ENCODE data around the gene RABEPK.
"Not testable (repeated sequence)": the region's sequence is repeated elsewhere in the genome, so short reads cannot be mapped to it uniquely, and the experiment has no call there.

Gene RABEPK

DNA sequence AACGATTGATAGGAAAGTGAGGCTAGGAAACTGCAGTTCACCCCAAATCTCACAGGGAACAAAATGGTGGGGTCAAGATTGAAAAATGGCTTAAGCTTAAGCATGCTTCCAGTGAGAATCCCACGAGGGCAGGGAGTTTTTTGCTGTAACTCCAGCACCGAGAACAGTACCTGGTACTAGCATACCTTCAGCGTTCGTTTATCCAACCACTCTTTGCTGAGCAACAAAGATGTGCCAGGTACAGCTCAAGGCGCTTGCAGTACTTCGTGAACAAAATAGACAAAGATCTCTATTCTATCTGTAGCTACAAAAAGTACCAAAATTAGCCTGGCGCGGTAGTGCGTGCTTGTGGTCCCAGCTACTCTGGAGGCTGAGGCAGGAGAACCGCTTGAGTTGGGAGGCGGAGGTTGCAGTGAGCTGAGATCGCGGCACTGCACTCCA, 10.0 kb upstream of the RABEPK start:
- H4K91ac ChIP-seq (ENCODE audit: low read depth, low read length, poor library complexity) = no peak overlapping the region
- no peak overlapping the region for H3K14ac ChIP-seq (ENCODE audit: low read length)
- H3K23ac ChIP-seq (ENCODE audit: low read depth, low read length, poor library complexity) = no peak overlapping the region
- no peaks in the 10 kb centered on the region for H3K27me3 ChIP-seq (ENCODE audit: control insufficient read depth in 3 of 3, insufficient read depth in 3 of 3, low read depth in 1 of 3, low read length in 3 of 3)
- peak overlapping the region; percentile 65 for H3K4me2 ChIP-seq (ENCODE audit: insufficient read depth, low read length, poor library complexity, severe bottlenecking)
- no peak overlapping the region for H3K18ac ChIP-seq (ENCODE audit: low read length)
- no peak overlapping the region for H2BK15ac ChIP-seq (ENCODE audit: low read length)
- H3K4ac ChIP-seq (ENCODE audit: low read length) = no peak overlapping the region
- no peak overlapping the region for H2BK5ac ChIP-seq (ENCODE audit: low read length)
- peaks cover 0 to 7% of the 10 kb centered on the region in 2 donors for H3K36me3 ChIP-seq (replicated peaks in 1 of 2; ENCODE audit: control insufficient read depth in 2 of 2, insufficient read depth in 2 of 2, low read length in 2 of 2)
- peak overlapping the region; percentile 85 to 100 for H3K4me3 ChIP-seq (ENCODE audit: low read length in 2 of 2)
- H2BK12ac ChIP-seq (ENCODE audit: low read length) = no peak overlapping the region
- WGBS, 2 donors (ENCODE audit: extremely low coverage in 2 of 2, insufficient read length in 2 of 2, insufficient replicate concordance in 1 of 2) = no CpG with 5 or more reads among the region's 14 CpGs
- no peak overlapping the region for H2BK120ac ChIP-seq (ENCODE audit: low read depth, low read length)
- H3K79me1 ChIP-seq (ENCODE audit: low read depth, low read length) = peaks cover 9% of the 10 kb centered on the region
- peak overlapping the region; percentile 87 for H2AFZ ChIP-seq (ENCODE audit: low read length)
- H4K8ac ChIP-seq (ENCODE audit: low read depth, low read length) = no peak overlapping the region
- no peak overlapping the region for H3K27ac ChIP-seq (replicated peaks; ENCODE audit: low read length)
- H3K9me3 ChIP-seq (replicated peaks in 1 of 2; ENCODE audit: control insufficient read depth in 2 of 2, insufficient read depth in 1 of 2, low read depth in 1 of 2, low read length in 2 of 2) = no peaks in the 10 kb centered on the region
- no peak for DNase-seq (ENCODE audit: low spot score)
- H2AK5ac ChIP-seq (ENCODE audit: low read depth, low read length) = peak overlapping the region; percentile 40
- H3K9ac ChIP-seq (ENCODE audit: low read depth, low read length, poor library complexity) = no peak overlapping the region
- peaks cover 3% of the 10 kb centered on the region in 2 donors for H3K4me1 ChIP-seq (ENCODE audit: control insufficient read depth in 2 of 2, insufficient read depth in 1 of 2, low read depth in 1 of 2, low read length in 2 of 2)

DNA sequence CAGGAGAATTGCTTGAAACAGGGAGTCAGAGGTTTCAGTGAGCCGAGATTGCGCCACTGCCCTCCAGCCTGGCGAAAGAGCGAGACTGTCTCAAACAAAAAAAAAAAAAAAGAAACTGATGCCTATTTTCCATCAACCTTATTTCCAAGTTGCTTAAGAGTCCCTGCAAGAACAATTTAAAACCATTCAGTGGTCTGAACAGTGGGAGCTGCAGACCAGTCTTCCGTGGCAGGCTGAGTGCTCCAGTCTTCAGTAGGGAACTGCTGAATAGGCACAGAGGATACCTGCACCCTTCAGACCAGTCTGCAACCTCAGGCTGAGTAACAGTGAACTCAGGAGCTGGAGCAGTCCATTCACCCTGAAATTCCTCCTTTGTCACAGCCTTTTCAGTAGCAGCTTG, 5.9 kb upstream of the RABEPK start:
- not testable (repeated sequence) for H4K8ac ChIP-seq (ENCODE audit: low read depth, low read length); H3K79me1 ChIP-seq (ENCODE audit: low read depth, low read length); H3K27me3 ChIP-seq (ENCODE audit: control insufficient read depth in 3 of 3, insufficient read depth in 3 of 3, low read depth in 1 of 3, low read length in 3 of 3); H2BK12ac ChIP-seq (ENCODE audit: low read length); H3K14ac ChIP-seq (ENCODE audit: low read length); H2BK5ac ChIP-seq (ENCODE audit: low read length); H2BK15ac ChIP-seq (ENCODE audit: low read length); H3K18ac ChIP-seq (ENCODE audit: low read length); H2BK120ac ChIP-seq (ENCODE audit: low read depth, low read length); H3K4ac ChIP-seq (ENCODE audit: low read length); H3K9me3 ChIP-seq (replicated peaks in 1 of 2; ENCODE audit: control insufficient read depth in 2 of 2, insufficient read depth in 1 of 2, low read depth in 1 of 2, low read length in 2 of 2); H3K23ac ChIP-seq (ENCODE audit: low read depth, low read length, poor library complexity); H3K4me1 ChIP-seq (ENCODE audit: control insufficient read depth in 2 of 2, insufficient read depth in 1 of 2, low read depth in 1 of 2, low read length in 2 of 2); H3K9ac ChIP-seq (ENCODE audit: low read depth, low read length, poor library complexity); H3K4me2 ChIP-seq (ENCODE audit: insufficient read depth, low read length, poor library complexity, severe bottlenecking); H2AK5ac ChIP-seq (ENCODE audit: low read depth, low read length); H3K36me3 ChIP-seq (replicated peaks in 1 of 2; ENCODE audit: control insufficient read depth in 2 of 2, insufficient read depth in 2 of 2, low read length in 2 of 2); H3K27ac ChIP-seq (replicated peaks; ENCODE audit: low read length); H4K91ac ChIP-seq (ENCODE audit: low read depth, low read length, poor library complexity); DNase-seq (ENCODE audit: low spot score); H3K4me3 ChIP-seq (ENCODE audit: low read length in 2 of 2); H2AFZ ChIP-seq (ENCODE audit: low read length)
- WGBS, 2 donors (ENCODE audit: extremely low coverage in 2 of 2, insufficient read length in 2 of 2, insufficient replicate concordance in 1 of 2) = no CpG with 5 or more reads among the region's 5 CpGs

DNA sequence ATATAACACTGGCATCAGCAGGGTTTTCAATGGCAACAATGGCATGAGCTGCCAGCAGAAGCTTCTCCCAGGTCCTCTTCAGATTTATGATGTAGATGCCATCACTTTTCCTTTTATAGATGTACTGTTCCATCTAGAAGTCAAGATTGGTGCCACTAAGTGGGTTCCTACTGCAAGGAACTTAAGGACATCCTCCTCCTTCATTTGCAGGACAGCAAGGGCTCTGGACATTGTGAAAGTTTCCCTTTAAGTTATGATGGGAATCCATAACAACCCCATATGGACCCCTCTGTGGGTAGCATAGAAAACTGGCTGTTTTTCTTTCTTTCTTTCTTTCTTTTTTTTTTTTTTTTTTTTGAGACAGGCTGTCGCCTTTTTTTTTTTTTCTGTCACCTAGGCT, 4.8 kb upstream of the RABEPK start:
- H2BK120ac ChIP-seq (ENCODE audit: low read depth, low read length); H3K14ac ChIP-seq (ENCODE audit: low read length); H3K27ac ChIP-seq (replicated peaks; ENCODE audit: low read length); H3K4me1 ChIP-seq (ENCODE audit: control insufficient read depth in 2 of 2, insufficient read depth in 1 of 2, low read depth in 1 of 2, low read length in 2 of 2); H4K8ac ChIP-seq (ENCODE audit: low read depth, low read length); H3K4me3 ChIP-seq (ENCODE audit: low read length in 2 of 2); H3K9me3 ChIP-seq (replicated peaks in 1 of 2; ENCODE audit: control insufficient read depth in 2 of 2, insufficient read depth in 1 of 2, low read depth in 1 of 2, low read length in 2 of 2); H2BK15ac ChIP-seq (ENCODE audit: low read length); H2BK12ac ChIP-seq (ENCODE audit: low read length); H3K79me1 ChIP-seq (ENCODE audit: low read depth, low read length); H3K18ac ChIP-seq (ENCODE audit: low read length); H4K91ac ChIP-seq (ENCODE audit: low read depth, low read length, poor library complexity); H3K23ac ChIP-seq (ENCODE audit: low read depth, low read length, poor library complexity); H2AK5ac ChIP-seq (ENCODE audit: low read depth, low read length); H3K9ac ChIP-seq (ENCODE audit: low read depth, low read length, poor library complexity); H3K4me2 ChIP-seq (ENCODE audit: insufficient read depth, low read length, poor library complexity, severe bottlenecking); H3K36me3 ChIP-seq (replicated peaks in 1 of 2; ENCODE audit: control insufficient read depth in 2 of 2, insufficient read depth in 2 of 2, low read length in 2 of 2); DNase-seq (ENCODE audit: low spot score); H2BK5ac ChIP-seq (ENCODE audit: low read length); H3K4ac ChIP-seq (ENCODE audit: low read length); H2AFZ ChIP-seq (ENCODE audit: low read length); H3K27me3 ChIP-seq (ENCODE audit: control insufficient read depth in 3 of 3, insufficient read depth in 3 of 3, low read depth in 1 of 3, low read length in 3 of 3): not testable (repeated sequence)
- WGBS, 2 donors (ENCODE audit: extremely low coverage in 2 of 2, insufficient read length in 2 of 2, insufficient replicate concordance in 1 of 2) = no CpG with 5 or more reads among the region's 1 CpG

GRCh38 chr9:125202846-125203618, 2.7 kb downstream of the RABEPK start:
- no peak overlapping the region for H2BK5ac ChIP-seq (ENCODE audit: low read length)
- no peak overlapping the region for H3K18ac ChIP-seq (ENCODE audit: low read length)
- no peak for DNase-seq (ENCODE audit: low spot score)
- H3K36me3 ChIP-seq (replicated peaks in 1 of 2; ENCODE audit: control insufficient read depth in 2 of 2, insufficient read depth in 2 of 2, low read length in 2 of 2) = peaks cover 5 to 34% of the 10 kb centered on the region in 2 donors
- H3K4me1 ChIP-seq (ENCODE audit: control insufficient read depth in 2 of 2, insufficient read depth in 1 of 2, low read depth in 1 of 2, low read length in 2 of 2) = peaks cover 0 to 1% of the 10 kb centered on the region in 2 donors
- H2BK12ac ChIP-seq (ENCODE audit: low read length) = no peak overlapping the region
- no peak overlapping the region for H2AK5ac ChIP-seq (ENCODE audit: low read depth, low read length)
- no peak overlapping the region for H2BK15ac ChIP-seq (ENCODE audit: low read length)
- no peak overlapping the region for H4K8ac ChIP-seq (ENCODE audit: low read depth, low read length)
- no peak overlapping the region for H3K4me2 ChIP-seq (ENCODE audit: insufficient read depth, low read length, poor library complexity, severe bottlenecking)
- no peak overlapping the region for H2BK120ac ChIP-seq (ENCODE audit: low read depth, low read length)
- H3K4ac ChIP-seq (ENCODE audit: low read length) = no peak overlapping the region
- H3K9me3 ChIP-seq (replicated peaks in 1 of 2; ENCODE audit: control insufficient read depth in 2 of 2, insufficient read depth in 1 of 2, low read depth in 1 of 2, low read length in 2 of 2) = no peaks in the 10 kb centered on the region
- H3K4me3 ChIP-seq (ENCODE audit: low read length in 2 of 2) = no peak overlapping the region
- no peaks in the 10 kb centered on the region for H3K27me3 ChIP-seq (ENCODE audit: control insufficient read depth in 3 of 3, insufficient read depth in 3 of 3, low read depth in 1 of 3, low read length in 3 of 3)
- H3K9ac ChIP-seq (ENCODE audit: low read depth, low read length, poor library complexity) = no peak overlapping the region
- H3K79me1 ChIP-seq (ENCODE audit: low read depth, low read length) = no peaks in the 10 kb centered on the region
- no CpG with 5 or more reads among the region's 1 CpG for WGBS, 2 donors (ENCODE audit: extremely low coverage in 2 of 2, insufficient read length in 2 of 2, insufficient replicate concordance in 1 of 2)
- H4K91ac ChIP-seq (ENCODE audit: low read depth, low read length, poor library complexity) = no peak overlapping the region
- H3K27ac ChIP-seq (replicated peaks; ENCODE audit: low read length) = no peak overlapping the region
- H3K14ac ChIP-seq (ENCODE audit: low read length) = no peak overlapping the region
- no peak overlapping the region for H3K23ac ChIP-seq (ENCODE audit: low read depth, low read length, poor library complexity)
- no peak overlapping the region for H2AFZ ChIP-seq (ENCODE audit: low read length)

Data from neuronal stem cell (in vitro differentiated cells).